GM10847 (cell line): Measurements from ENCODE around the gene RMRP.
A peak's percentile ranks its signal among the peaks of the same experiment; 100 is the strongest.

Experiments
- POLR2A ChIP-seq: IDR thresholded peaks from 2 replicates; pipeline ENCODE4 v1.6.1; 2011; ENCODE audit not compliant: insufficient read length; ENCODE audit errors: extremely low read depth

RMRP gene

GRCh38 chr9:35659340-35659739 lies 1.5 kb upstream of the RMRP start:
- no peak for TF ChIP-seq POLR2A

DNA sequence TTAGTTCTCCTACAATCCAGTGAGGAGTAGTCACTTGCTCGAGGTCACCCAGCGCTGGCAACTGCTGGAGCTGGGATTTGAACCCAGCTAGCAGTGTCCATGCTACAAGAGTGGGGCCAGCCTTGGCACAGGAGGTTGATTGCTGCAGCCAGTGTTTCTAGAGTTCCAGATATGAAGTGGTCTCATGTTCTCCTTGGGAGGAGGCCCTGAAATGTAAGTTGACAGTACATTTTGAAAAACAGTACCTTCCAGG lies 1.1 kb upstream of the RMRP start:
- no peak for TF ChIP-seq POLR2A

- peak; percentile 89 for TF ChIP-seq POLR2A
Measured at GRCh38 chr9:35658137-35658967, 533 bp upstream of the RMRP start, which contains the start of gene CCDC107. Gene CCDC107, plus strand, starts transcription at chr9:35658292. Its CDS starts 88 bp downstream, at chr9:35658380.

DNA sequence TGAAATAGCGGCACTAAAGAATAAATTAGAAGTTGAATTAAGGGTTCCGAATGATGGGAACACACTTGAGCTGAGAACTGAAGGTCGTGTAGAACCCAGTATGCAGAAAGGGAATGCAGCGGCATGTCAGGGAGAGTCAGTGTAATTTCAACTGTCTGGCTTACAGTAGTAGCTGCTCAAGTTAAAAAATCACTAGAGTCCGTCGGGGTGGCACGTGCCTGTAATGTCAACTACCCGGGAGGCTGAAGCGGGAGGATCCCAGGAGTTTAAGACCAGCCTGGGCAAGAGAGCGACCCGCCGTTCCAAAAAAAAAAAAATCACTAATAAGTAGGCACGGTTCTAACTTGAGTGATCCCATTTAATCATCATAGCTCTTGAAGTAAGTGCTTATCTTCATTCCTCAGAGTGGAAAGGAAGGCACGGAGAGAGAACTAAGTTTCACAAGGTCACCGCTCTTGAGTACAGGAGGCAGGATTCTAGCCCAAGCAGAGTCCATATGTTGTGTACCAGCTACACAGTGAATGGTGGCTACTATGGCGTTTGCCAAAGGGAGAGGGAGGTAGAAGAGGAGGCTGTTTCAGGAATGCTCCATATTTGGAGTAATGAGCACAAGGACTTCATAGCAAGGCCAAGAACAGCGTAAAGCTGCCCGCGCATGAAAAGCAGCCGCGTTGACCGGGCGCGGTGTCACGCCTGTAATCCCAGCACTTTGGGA lies 831 bp downstream of the RMRP start:
- TF ChIP-seq POLR2A = no peak

DNA sequence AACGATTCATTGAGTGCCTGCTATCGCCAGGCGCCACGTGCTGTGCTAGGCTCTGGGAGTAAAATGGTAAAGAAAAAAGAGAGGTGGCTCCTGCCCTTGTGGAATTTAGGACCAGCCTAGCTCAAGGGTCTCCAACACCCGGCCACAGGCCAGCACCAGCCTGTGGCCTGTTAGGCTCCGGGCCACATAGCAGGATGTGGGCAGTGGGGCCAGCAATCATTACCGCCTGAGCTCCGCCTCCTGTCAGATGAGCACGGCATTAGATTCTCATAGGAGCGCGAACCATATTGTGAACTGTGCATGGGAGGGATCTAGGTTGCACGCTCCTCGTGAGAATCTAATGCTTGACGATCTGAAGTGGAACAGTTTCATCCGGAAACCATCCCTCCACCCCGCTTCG lies 1.5 kb downstream of the RMRP start:
- no peak for TF ChIP-seq POLR2A

GRCh38 chr9:35653611-35654010 lies 4.2 kb downstream of the RMRP start:
- TF ChIP-seq POLR2A = no peak

GRCh38 chr9:35652829-35653209 lies 5.0 kb downstream of the RMRP start:
- TF ChIP-seq POLR2A = no peak

DNA sequence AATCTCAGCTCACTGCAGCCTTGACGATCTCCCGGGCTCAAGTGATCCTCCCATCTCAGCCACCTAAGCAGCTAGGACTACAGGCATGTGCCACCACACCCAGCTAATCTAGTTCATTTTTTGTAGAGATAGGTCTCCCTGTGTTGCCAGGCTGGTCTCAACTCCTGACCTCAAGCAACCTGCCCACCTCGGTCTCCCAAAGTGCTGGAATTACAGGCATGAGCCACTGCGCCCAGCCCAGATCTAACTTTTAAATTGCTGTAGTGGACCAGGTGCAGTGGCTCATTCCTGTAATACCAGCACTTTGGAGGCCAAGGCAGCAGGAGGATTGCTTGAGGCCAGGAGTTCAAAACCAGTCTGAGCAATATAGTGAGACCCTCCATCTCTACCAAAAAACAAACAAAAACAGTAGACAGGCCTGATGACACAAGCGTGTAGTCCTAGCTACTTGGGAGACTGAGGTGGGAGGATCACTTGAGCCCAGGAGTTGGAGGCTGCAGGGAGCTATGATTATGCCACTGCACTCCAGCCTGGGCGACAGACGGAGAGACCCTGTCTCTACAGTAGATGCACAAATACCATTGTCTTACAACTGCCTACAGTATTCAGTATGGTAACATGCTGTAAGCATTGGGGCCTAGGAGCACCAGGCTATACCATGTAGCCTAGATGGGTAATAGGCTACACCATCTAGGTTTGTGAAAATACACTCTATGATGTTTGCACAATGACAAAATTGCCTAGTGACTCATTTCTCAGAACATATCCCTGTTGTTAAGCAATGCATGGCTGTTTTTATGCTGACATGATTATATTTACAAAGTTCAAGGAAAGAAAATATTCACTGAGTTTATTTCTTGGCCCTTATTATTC lies 5.6 kb downstream of the RMRP start:
- TF ChIP-seq POLR2A = no peak

DNA sequence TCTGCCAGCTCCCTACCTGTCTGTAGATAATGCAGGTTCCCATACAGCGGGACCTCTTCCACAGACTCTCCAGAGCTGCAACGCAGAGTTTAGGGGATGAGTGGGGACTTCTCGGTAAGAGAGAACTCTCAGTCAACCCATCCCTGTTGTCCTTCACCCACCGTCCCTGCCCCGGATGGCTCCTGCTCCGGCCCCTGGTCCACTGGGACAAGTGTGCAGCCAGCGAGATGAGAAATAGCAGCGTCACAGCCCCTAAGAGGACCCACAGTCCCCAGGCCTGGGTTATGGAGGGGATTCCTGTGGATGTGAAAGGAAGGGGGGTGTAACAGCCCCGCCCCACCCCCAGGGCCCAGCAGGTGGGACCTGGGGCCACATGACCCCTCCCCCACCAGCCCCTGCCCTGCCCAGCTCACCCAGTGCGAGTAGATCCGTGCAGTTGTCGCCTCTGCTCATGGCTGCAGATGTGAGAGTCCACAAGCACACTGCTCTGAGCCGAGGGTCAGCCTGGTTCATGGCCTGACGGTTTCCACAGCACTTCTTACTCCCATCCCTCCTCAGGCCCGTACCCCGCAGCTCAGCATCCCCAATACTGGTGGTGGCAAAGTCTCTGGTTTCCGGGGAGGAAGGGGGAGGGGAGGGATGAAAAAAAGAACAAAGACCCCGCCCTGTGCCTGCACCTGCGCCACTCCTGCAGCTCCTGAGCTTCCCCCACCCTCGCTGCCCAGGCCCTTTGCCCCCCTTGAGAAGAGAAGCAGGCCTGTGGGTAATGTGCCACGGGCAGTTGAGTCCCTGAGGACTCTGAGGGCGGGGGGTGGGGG lies 7.3 kb downstream of the RMRP start, which contains the start of gene SIT1:
Gene SIT1, minus strand, starts transcription at position 591 of the 818 bp plus-strand sequence. Its CDS starts 78 bp downstream, at position 513.
- TF ChIP-seq POLR2A = peak; percentile 40

DNA sequence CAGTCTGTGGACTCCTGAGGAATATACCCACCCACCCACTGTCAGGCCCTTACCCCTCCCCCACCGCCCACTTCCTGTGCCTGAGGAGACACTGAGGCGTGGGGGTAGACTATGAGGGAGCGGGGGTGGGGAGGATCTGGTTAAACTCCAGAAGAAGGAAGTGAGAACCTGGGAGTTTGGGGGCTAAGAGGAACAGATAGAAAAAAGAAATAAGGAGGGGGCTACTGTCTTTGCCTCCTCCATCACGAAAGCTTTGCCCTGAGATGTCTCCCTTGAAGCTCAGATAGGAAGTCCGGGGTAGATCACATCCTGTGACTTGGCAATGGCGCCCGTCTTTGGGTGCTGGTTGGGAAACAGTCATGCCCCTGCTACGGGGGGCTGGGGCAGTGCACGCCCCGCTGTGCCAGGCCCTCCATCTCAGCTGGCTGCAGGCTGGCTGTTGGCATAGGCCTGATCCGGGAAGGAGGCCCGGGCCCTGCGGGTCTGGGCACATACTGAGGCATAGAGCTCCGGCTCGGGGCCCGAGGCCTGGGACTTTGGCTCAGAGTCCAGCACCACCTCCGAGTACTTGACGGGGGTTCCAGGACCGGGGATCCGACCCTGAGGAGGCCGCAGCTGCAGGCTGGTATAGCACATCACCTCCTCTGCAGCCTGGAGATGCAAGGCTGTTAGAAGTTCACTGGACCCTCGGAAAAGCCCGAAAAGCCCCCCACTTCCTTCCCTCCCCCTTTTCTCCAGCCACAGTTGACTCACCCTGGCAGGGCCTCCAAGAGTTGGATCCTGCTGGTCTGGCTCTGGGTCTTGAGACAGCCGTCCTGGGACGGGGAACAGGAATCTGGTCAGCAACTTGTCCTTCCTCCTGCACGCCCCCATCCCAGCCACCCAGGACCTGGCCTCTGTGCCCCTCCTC lies 8.1 kb downstream of the RMRP start:
- TF ChIP-seq POLR2A = no peak

DNA sequence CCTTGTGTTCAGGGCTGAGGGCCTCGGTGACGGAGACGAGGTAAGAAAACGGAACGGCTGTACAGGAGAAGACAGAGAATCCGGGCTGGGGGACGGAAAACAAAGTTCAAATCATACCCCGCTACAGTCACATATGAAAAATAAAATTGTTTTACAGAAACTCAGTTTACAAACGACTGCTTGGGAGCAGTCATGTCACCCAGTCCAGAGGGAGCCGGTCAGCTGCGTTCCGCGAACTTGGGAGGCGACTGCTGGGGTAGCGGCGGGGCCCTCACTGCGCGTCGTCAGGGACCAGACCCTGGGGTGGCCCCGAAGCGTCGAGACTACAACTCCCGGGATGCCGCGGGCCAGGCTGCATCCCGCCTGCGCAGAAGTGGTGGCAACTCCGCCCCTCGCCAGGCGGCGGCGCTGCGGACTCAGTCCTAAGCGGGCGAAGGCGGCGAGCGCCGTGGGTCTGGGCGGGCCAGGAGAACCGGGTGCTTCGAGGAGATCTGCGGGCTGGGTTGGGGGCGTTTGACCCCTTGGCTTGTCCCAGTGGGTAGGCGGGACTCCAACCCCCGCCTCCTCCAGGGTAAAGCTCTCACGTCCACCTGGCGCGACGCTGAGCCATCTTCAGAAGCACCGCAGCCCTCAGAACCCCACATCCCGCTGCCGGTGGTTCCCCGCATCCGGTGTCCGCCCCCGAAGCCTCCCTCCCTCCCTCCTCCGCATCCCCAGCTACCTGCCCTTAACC lies 11.1 kb downstream of the RMRP start:
- peak; percentile 71 for TF ChIP-seq POLR2A

DNA sequence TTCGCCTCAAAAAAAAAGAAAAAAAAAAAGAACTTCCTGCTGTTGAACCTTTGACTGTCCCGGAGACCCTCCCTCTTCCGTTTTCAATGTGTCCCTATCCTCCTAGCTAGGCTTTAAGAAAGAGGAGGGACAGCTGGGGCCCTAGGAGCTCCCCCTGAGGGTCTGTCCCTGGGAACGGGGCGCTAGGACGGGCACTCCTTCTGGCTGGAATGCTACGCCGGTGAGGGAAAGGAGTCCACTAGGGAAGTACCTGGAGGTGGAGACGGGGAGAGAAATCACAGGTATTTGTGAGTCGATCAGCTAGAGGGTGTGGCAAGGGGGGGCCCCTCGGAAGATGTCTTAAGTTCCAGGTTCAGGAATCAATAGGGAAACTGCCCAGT lies 11.7 kb downstream of the RMRP start:
- TF ChIP-seq POLR2A = no peak

DNA sequence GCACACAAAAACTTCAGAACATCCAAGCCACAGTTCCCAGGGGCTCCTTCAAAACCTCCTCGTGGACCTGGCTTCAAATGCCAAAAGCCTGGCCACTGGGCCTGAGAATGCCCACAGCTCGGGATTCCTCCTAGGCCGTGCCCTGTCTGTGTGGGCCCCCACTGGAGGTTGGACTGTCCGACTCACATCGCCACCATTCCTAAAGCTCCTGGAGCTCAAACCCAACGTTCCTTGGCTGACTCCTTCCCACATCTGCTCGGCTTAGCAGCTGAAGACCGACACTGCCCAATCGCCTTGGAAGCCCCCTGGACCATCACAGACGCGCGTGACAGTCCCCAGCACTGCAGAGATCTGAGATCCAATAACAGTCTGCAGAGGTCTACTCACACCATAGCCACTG lies 14.8 kb downstream of the RMRP start:
- TF ChIP-seq POLR2A = no peak
